Measurements from ENCODE around the gene ERBB3. TPM values are rescaled to one million over a fixed set of nuclear protein-coding genes. Genes with fewer than 3 reads are reported as not detected.

Gene ERBB3
- total RNA-seq, 1 donor from 2014 or later = 3.8 TPM

- Mint-ChIP-seq H3K9me3 (ENCODE audit: unreplicated experiment) (no peaks in the 10 kb centered on the region), H3K4me1 (ENCODE audit: low read depth, unreplicated experiment) (no peaks in the 10 kb centered on the region), H3K36me3 (ENCODE audit: low read depth, unreplicated experiment) (peaks cover 2% of the 10 kb centered on the region), H3K27me3 (ENCODE audit: low read depth, unreplicated experiment) (peaks cover 6% of the 10 kb centered on the region), H3K4me3 (ENCODE audit: unreplicated experiment) (peak overlapping the region; percentile 76), H3K27ac (ENCODE audit: unreplicated experiment) (no peak overlapping the region)
- DNase-seq (ENCODE audit: low read depth) = peak; percentile 58
- no peak for FAIRE-seq
- Histone ChIP-seq H2AFZ (ENCODE audit: low read depth, low read length) (peak overlapping the region; percentile 95), H3K36me3 (ENCODE audit: insufficient read depth, low read length) (no peaks in the 10 kb centered on the region), H4K20me1 (ENCODE audit: insufficient read depth, low read length) (no peaks in the 10 kb centered on the region), H3K9me3 (ENCODE audit: insufficient read depth, low read depth, low read length) (no peaks in the 10 kb centered on the region), H3K27me3 (ENCODE audit: insufficient read depth, low read length) (peaks cover 26% of the 10 kb centered on the region), H3K4me1 (ENCODE audit: insufficient read depth, low read length) (peaks cover 6% of the 10 kb centered on the region), H3K27ac (ENCODE audit: low read depth, low read length) (no peak overlapping the region), H3K4me2 (ENCODE audit: low read length) (peak overlapping the region; percentile 99), H3K4me3 (ENCODE audit: insufficient read depth, low read depth, low read length) (peak overlapping the region; percentile 68), H3K9ac (ENCODE audit: low read length) (peak overlapping the region; percentile 68), H3K79me2 (ENCODE audit: insufficient read depth, low read length) (no peaks in the 10 kb centered on the region)
- no peak for TF ChIP-seq EZH2 (IDR thresholded peaks at IDR 0.05; ENCODE audit: insufficient read depth, low read length)
- peak; percentile 58 for TF ChIP-seq CTCF (IDR thresholded peaks at IDR 0.05; ENCODE audit: insufficient read depth, low read depth, low read length)
Observed at GRCh38 chr12:56078931-56079722, 838 bp upstream of the ERBB3 start.

- Mint-ChIP-seq H3K27ac (ENCODE audit: unreplicated experiment) (no peak overlapping the region), H3K36me3 (ENCODE audit: low read depth, unreplicated experiment) (peaks cover 2% of the 10 kb centered on the region)
Observed at GRCh38 chr12:56080556-56081138, 682 bp downstream of the ERBB3 start.

More at GRCh38 chr12:56080556-56081138, 682 bp downstream of the ERBB3 start:
- FAIRE-seq (no peak), DNase-seq (ENCODE audit: low read depth) (no peak)
- H3K9me3 Mint-ChIP-seq (ENCODE audit: unreplicated experiment) = no peaks in the 10 kb centered on the region
- no peak overlapping the region for H3K27ac ChIP-seq (ENCODE audit: low read depth, low read length)
- H3K4me3 Mint-ChIP-seq (ENCODE audit: unreplicated experiment) = peak overlapping the region; percentile 78
- peak overlapping the region; percentile 68 for H3K4me3 ChIP-seq (ENCODE audit: insufficient read depth, low read depth, low read length)
- peaks cover 6% of the 10 kb centered on the region for H3K4me1 ChIP-seq (ENCODE audit: insufficient read depth, low read length)
- H4K20me1 ChIP-seq (ENCODE audit: insufficient read depth, low read length) = no peaks in the 10 kb centered on the region
- peak overlapping the region; percentile 95 for H2AFZ ChIP-seq (ENCODE audit: low read depth, low read length)
- H3K27me3 Mint-ChIP-seq (ENCODE audit: low read depth, unreplicated experiment) = peaks cover 6% of the 10 kb centered on the region
- peak overlapping the region; percentile 99 for H3K4me2 ChIP-seq (ENCODE audit: low read length)
- H3K4me1 Mint-ChIP-seq (ENCODE audit: low read depth, unreplicated experiment) = no peaks in the 10 kb centered on the region
- no peaks in the 10 kb centered on the region for H3K9me3 ChIP-seq (ENCODE audit: insufficient read depth, low read depth, low read length)
- H3K79me2 ChIP-seq (ENCODE audit: insufficient read depth, low read length) = no peaks in the 10 kb centered on the region
- H3K9ac ChIP-seq (ENCODE audit: low read length) = peak overlapping the region; percentile 68
- no peaks in the 10 kb centered on the region for H3K36me3 ChIP-seq (ENCODE audit: insufficient read depth, low read length)
- TF ChIP-seq CTCF (IDR thresholded peaks at IDR 0.05; ENCODE audit: insufficient read depth, low read depth, low read length) (no peak), EZH2 (IDR thresholded peaks at IDR 0.05; ENCODE audit: insufficient read depth, low read length) (no peak)
- H3K27me3 ChIP-seq (ENCODE audit: insufficient read depth, low read length) = peaks cover 26% of the 10 kb centered on the region
